ENCODE data around the gene KRT6C.

KRT6C gene

GRCh38 chr12:52473768-52474167 is at the start of gene KRT6C:
TSS of gene KRT6C (minus strand) at chr12:52473805. CDS start at chr12:52473737, 68 bp downstream.
- peaks cover 4% of the 10 kb centered on the region for H3K27me3 ChIP-seq
- H3K9me3 ChIP-seq, result no peaks in the 10 kb centered on the region
- TF ChIP-seq, protein P1, sequence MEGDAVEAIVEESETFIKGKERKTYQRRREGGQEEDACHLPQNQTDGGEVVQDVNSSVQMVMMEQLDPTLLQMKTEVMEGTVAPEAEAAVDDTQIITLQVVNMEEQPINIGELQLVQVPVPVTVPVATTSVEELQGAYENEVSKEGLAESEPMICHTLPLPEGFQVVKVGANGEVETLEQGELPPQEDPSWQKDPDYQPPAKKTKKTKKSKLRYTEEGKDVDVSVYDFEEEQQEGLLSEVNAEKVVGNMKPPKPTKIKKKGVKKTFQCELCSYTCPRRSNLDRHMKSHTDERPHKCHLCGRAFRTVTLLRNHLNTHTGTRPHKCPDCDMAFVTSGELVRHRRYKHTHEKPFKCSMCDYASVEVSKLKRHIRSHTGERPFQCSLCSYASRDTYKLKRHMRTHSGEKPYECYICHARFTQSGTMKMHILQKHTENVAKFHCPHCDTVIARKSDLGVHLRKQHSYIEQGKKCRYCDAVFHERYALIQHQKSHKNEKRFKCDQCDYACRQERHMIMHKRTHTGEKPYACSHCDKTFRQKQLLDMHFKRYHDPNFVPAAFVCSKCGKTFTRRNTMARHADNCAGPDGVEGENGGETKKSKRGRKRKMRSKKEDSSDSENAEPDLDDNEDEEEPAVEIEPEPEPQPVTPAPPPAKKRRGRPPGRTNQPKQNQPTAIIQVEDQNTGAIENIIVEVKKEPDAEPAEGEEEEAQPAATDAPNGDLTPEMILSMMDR (IDR thresholded peaks at IDR 0.05), result no peak
- no peak within 1 kb of the TSS for H3K4me3 ChIP-seq (ENCODE audit: low read depth in 1 of 2, low read length in 1 of 2)
- H3K36me3 ChIP-seq, result no peaks in the 10 kb centered on the region
- H3K27ac ChIP-seq, result no peak within 1 kb of the TSS
- H3K4me1 ChIP-seq (ENCODE audit: control insufficient read depth in 1 of 2, insufficient read depth in 1 of 2, low read depth in 1 of 2, low read length in 1 of 2), result no peaks in the 10 kb centered on the region

DNA sequence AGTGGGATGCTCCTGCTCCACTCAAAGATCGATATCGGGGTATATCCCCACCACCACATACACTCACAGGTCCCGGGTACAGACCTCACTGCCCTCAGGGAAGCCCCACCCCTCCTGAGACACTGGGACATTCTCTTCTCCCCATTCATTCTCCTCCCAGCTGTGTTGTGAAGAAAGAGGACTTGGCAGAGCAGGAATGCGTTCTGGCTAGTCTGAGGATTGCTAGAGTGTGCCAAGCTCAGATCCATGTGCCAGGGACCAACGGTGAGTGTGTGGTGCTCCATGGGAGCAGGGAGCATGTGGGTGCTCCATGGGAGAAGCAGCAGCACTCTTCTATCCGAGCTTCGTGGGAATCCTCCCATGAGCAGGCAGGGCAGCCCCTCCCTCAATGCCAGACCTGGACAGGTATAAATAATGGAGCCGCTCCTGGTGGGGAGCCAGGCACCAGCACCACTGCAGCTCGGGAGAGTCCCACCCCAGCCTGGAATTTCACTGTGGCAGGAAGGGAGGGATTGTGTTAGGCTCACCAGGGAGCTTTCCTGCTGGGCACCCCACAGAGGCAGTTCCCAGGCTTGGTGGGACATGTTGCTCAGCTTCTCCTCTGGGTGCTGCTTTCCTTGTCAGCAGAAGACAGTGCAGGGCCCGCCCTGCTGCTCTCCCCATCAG is 48.9 kb upstream of the KRT6C start:
- Histone ChIP-seq H3K27ac (no peak overlapping the region), H3K4me3 (ENCODE audit: low read depth in 1 of 2, low read length in 1 of 2) (no peak overlapping the region), H3K27me3 (no peaks in the 10 kb centered on the region), H3K36me3 (no peaks in the 10 kb centered on the region), H3K9me3 (no peaks in the 10 kb centered on the region), H3K4me1 (ENCODE audit: control insufficient read depth in 1 of 2, insufficient read depth in 1 of 2, low read depth in 1 of 2, low read length in 1 of 2) (no peaks in the 10 kb centered on the region)
- TF ChIP-seq, protein P1 (IDR thresholded peaks at IDR 0.05), result no peak

DNA sequence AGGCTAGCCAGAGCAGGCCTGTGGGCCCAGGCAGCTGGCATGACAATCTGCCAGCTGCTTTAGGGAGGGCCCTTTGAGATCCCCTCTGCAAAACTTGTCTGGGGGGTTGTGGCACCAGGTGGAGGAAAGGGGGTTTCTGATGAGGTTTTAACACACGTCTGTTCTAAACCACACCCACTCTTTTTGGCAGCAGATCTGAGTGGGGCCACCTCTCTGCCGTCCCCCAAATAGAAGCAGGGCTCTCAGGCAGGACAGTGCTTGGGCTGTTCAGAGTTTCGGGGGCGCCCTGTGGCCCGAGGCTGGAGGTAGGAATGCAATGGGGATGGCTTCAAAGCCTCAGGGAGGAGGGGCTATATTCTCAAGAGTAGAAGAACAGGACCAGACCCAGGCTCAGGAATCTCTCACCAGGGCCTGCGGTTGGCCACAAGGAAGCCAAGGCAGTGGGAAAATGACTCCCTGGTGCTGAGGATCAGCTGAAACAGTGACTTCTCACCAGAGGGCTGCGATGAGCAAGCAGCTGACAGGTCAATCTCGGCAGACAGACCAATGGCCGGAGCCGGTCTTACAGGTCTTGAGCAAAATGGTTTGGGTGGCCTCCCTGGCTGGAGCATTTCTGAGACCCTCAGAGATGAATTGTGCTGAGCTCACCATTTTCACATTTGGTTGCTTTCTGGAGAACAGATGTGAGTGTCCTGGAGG is 48.1 kb upstream of the KRT6C start:
- H3K36me3 ChIP-seq, result no peaks in the 10 kb centered on the region
- no peaks in the 10 kb centered on the region for H3K4me1 ChIP-seq (ENCODE audit: control insufficient read depth in 1 of 2, insufficient read depth in 1 of 2, low read depth in 1 of 2, low read length in 1 of 2)
- no peak overlapping the region for H3K4me3 ChIP-seq (ENCODE audit: low read depth in 1 of 2, low read length in 1 of 2)
- no peaks in the 10 kb centered on the region for H3K9me3 ChIP-seq
- TF ChIP-seq, protein P1 (IDR thresholded peaks at IDR 0.05), result no peak
- H3K27me3 ChIP-seq, result no peaks in the 10 kb centered on the region
- no peak overlapping the region for H3K27ac ChIP-seq

DNA sequence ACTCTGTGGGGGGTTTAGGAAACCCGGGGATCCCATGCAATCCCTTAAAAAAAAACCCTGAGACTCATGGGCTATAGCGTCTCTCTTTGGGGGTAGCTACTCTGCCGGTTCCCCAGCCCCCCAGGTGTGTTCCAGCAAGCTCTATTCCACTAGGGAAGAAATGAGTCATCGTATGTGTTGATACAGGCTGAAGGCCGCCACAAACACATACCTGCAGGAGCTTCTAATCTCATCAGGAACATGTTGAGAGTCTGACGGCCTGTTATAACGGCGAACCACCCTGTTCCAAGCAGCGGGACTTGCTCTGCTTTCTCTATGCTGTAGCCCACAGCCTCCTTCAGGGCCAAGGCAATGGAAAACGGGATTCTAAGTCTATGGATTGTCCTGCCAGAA is 47.6 kb upstream of the KRT6C start:
- no peak overlapping the region for H3K4me3 ChIP-seq (ENCODE audit: low read depth in 1 of 2, low read length in 1 of 2)

DNA sequence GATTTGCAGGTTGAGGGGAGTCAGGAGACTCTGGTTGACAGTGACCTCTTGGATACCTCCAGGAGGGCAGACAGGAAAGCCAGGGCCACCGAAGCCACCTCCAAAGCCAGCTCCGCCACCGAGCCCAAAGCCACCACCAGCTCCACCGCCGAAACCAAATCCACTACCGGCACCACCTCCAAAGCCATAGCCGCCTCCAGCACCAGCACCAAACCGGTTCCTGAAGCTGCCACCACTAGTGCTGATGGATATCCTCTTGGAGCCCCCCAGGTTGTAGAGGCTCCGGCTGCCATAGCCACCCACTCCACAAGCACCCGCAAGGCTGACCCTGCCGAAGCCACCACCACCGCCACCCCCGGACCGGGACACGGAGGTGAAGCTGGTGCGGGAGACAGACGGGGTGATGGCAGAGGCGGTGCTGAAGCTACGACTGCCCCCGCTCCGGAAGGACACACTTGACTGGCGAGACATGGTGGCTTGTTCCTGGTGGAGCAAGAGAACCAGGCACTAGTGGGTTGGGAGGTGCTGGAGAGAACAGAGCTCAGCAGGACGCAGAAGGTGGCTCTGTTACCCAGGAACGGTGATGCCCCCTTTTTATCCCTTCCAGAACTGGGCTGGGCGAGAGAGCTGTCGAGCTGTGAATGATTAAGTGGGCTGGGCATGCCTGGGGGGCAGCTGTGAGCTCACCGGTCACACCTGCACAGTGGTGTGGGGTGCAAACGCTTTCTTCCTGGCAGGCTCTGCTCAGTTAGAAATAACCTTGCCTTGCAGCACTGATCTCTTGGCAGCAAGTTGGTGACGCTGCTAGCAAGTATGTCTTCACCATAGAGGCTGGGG is 46.4 kb upstream of the KRT6C start, which contains the start of gene KRT5:
Gene KRT5, minus strand, starts transcription at position 569 of the 837 bp plus-strand sequence. Its CDS starts 98 bp downstream, at position 471.
- Histone ChIP-seq H3K4me3 (ENCODE audit: low read depth in 1 of 2, low read length in 1 of 2) (no peak within 1 kb of the TSS), H3K27me3 (no peaks in the 10 kb centered on the region), H3K9me3 (no peaks in the 10 kb centered on the region), H3K4me1 (ENCODE audit: control insufficient read depth in 1 of 2, insufficient read depth in 1 of 2, low read depth in 1 of 2, low read length in 1 of 2) (no peaks in the 10 kb centered on the region), H3K27ac (no peak within 1 kb of the TSS), H3K36me3 (no peaks in the 10 kb centered on the region)
- TF ChIP-seq, protein P1 (IDR thresholded peaks at IDR 0.05), result no peak

More for the DNA sequence above, 47.6 kb upstream of the KRT6C start:
- TF ChIP-seq, protein P1 (IDR thresholded peaks at IDR 0.05), result no peak
- Histone ChIP-seq H3K27me3 (no peaks in the 10 kb centered on the region), H3K4me1 (ENCODE audit: control insufficient read depth in 1 of 2, insufficient read depth in 1 of 2, low read depth in 1 of 2, low read length in 1 of 2) (no peaks in the 10 kb centered on the region), H3K36me3 (no peaks in the 10 kb centered on the region), H3K27ac (no peak overlapping the region), H3K9me3 (no peaks in the 10 kb centered on the region)
